Colonic mucosa (tissue), 4 donors: ENCODE measurements around the gene PTPRF. TPM values are rescaled to one million over a fixed set of nuclear protein-coding genes. Genes with fewer than 3 reads are reported as not detected.

Experiments
- DNase-seq: peaks from one replicate; pipeline ENCODE4 v3.0.0-alpha.2; 2020
- H3K27ac ChIP-seq: fragments of 200-600 bp; one replicate; pipeline ENCODE4 v1.8.0; 2021
- H3K27me3 ChIP-seq: fragments of 200-600 bp; one replicate; pipeline ENCODE4 v1.8.0; 2021
- H3K36me3 ChIP-seq: fragments of 200-600 bp; one replicate; pipeline ENCODE4 v1.8.0; 2021
- H3K4me1 ChIP-seq: fragments of 200-600 bp; one replicate; pipeline ENCODE4 v1.8.0; 2021; ENCODE audit warnings: mild to moderate bottlenecking
- H3K4me3 ChIP-seq: fragments of 200-600 bp; one replicate; pipeline ENCODE4 v1.8.0; 2021
- H3K9ac ChIP-seq, 2 donors: one replicate each; pipeline ENCODE4 v1.7.0; 2013; ENCODE audit warnings: control low read depth in 2 of 2, low read depth in 2 of 2, low read length in 2 of 2
- H3K9me3 ChIP-seq: fragments of 200-600 bp; one replicate; pipeline ENCODE4 v1.8.0; 2021
- CTCF ChIP-seq: fragments of 200-600 bp; IDR thresholded peaks from one replicate; pipeline ENCODE4 v1.8.0; 2022; ENCODE audit warnings: antibody characterized with exemption, mild to moderate bottlenecking
- intact Hi-C: fragments of 100-400 bp; cut with DNase I; formaldehyde crosslinking; loops from one replicate; pipeline ENCODE4 v1.14.1; 2022
- total RNA-seq, 2 donors: library from RNA; stranded (reverse); fragmentation: NEBNext Ultra II Directional in 1 of 2; extraction: Animal tissue kit (Norgen Biotek cat#: 25700) in 1 of 2; gene quantifications; one replicate each; pipeline ENCODE4 v1.2.1, GENCODE V29; 2021
- donor health status: healthy.
- donor health status: DM: no; HTN: no; CAD: no.
- donor health status: DM: no; HTN: no; CAD: no.

The PTPRF gene
- total RNA-seq, 2 donors from 2014 or later = 351 to 449 TPM

DNA sequence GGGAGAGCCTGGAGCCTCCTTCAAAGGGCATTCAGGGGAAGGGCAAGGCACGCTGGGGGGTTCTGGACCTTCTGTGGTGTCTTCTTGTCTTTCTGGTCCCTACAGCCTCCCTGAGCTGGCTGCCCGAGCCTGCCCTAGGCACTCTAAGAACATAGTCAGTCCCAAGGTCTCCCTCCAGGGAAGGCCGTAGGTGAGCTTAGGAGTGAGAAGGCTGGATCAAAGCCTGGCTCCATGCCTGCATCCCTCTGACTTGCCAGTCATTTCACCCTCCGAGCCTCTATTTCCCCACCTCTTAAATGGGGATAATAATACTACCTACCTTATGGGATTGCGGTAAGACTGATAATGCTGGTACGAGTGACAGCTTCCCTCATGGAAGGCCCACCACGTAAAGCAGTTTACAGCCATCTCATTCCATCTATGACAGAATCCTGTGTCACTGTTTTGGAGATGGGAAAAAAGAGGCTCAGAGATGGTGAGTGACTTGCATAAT lies 20.8 kb downstream of the PTPRF start:
- intact Hi-C loops = no loop called here
- no peak for TF ChIP-seq CTCF
- Histone ChIP-seq H3K27me3 (no peaks in the 10 kb centered on the region), H3K27ac (peak overlapping the region; percentile 82), H3K4me3 (no peak overlapping the region), H3K9ac (peak overlapping the region in 1 of 2 donors; percentile 76), H3K4me1 (peaks cover 10% of the 10 kb centered on the region), H3K9me3 (no peaks in the 10 kb centered on the region), H3K36me3 (no peaks in the 10 kb centered on the region)
- DNase-seq = no peak

DNA sequence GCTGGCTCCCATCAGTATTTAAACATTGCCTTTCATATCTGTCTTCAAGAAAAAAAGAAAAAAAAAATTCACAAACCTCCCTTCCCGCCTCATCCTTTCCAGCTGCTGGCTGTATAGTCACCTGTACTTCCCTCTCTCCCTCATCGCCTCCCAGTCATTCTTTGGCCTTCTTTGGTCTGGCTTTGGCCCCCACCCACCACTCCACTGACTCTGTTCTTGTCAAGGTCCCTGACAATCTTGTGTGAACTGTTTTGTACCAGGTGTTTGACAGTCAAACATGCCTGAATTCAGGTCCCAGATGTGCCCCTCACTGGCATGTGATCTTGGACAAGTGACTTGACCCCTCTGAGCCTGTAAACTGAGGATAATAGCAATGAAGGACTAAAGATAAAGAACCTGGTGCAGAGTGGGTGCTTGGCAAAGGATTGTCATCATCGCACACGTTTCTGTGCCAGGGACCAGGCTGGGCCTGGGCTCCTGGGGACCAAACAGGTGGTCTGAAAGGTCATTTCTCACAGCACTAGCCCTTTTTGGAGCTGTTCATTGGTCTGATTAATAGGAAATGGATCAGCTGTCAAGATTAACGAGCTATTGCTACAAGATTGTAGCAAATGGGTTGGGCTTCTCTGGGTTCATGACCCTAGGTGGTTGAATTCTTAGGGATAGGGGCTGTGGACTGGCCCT lies 21.5 kb downstream of the PTPRF start:
- no peaks in the 10 kb centered on the region for H3K9me3 ChIP-seq
- H3K4me3 ChIP-seq = no peak overlapping the region
- H3K36me3 ChIP-seq = no peaks in the 10 kb centered on the region
- H3K27me3 ChIP-seq = no peaks in the 10 kb centered on the region
- peak overlapping the region in 1 of 2 donors; percentile 76 for H3K9ac ChIP-seq
- H3K4me1 ChIP-seq = peaks cover 10% of the 10 kb centered on the region
- TF ChIP-seq CTCF = no peak
- no peak for DNase-seq
- intact Hi-C loops = no loop called here
- peak overlapping the region; percentile 71 for H3K27ac ChIP-seq

- Histone ChIP-seq H3K9ac (peak overlapping the region in 1 of 2 donors; percentile 76), H3K4me1 (peaks cover 10% of the 10 kb centered on the region), H3K27ac (peak overlapping the region; percentile 71), H3K9me3 (no peaks in the 10 kb centered on the region), H3K4me3 (no peak overlapping the region), H3K27me3 (no peaks in the 10 kb centered on the region), H3K36me3 (no peaks in the 10 kb centered on the region)
- peak; percentile 83 for DNase-seq
- no peak for TF ChIP-seq CTCF
- intact Hi-C loops = no loop called here
Measured at GRCh38 chr1:43552813-43553212, 22.1 kb downstream of the PTPRF start.

- Histone ChIP-seq H3K9me3 (no peaks in the 10 kb centered on the region), H3K4me3 (no peak overlapping the region), H3K36me3 (no peaks in the 10 kb centered on the region), H3K9ac (no peak overlapping the region), H3K27ac (no peak overlapping the region), H3K4me1 (peaks cover 19% of the 10 kb centered on the region), H3K27me3 (no peaks in the 10 kb centered on the region)
- DNase-seq = no peak
- TF ChIP-seq CTCF = no peak
- intact Hi-C loops = no loop called here
Measured at GRCh38 chr1:43554444-43554992, 23.8 kb downstream of the PTPRF start.

GRCh38 chr1:43556782-43557181 lies 26.1 kb downstream of the PTPRF start:
- Histone ChIP-seq H3K4me3 (no peak overlapping the region), H3K27me3 (no peaks in the 10 kb centered on the region), H3K9ac (peak overlapping the region; percentile 28 to 79), H3K27ac (peak overlapping the region; percentile 83), H3K4me1 (peaks cover 15% of the 10 kb centered on the region), H3K36me3 (no peaks in the 10 kb centered on the region), H3K9me3 (no peaks in the 10 kb centered on the region)
- TF ChIP-seq CTCF = no peak
- intact Hi-C loops = no loop called here
- no peak for DNase-seq
